RWPE2 (cell line): Measurements from ENCODE around the gene SPDYA.
"Not testable (repeated sequence)": the region's sequence is repeated elsewhere in the genome, so short reads cannot be mapped to it uniquely, and the experiment has no call there.

Experiments used
- ATAC-seq: fragments of 200-7000 bp; cut with Tn5 transposase; 3 replicates; pipeline ENCODE4 v1.9.1; 2021; ENCODE audit warnings: low read depth
- DNase-seq: peaks from one replicate; pipeline ENCODE4 v3.0.0-alpha.2; 2020; ENCODE audit warnings: low spot score
- H3K27ac ChIP-seq: fragments of 450-650 bp; 2 replicates; pipeline ENCODE4 v1.5.1; 2017; ENCODE audit warnings: mild to moderate bottlenecking; ENCODE audit not compliant: poor library complexity, severe bottlenecking
- H3K27me3 ChIP-seq: fragments of 250-450 bp; sonication (Bioruptor Pico); 2 replicates; pipeline ENCODE4 v1.5.1; 2021; ENCODE audit warnings: mild to moderate bottlenecking, moderate library complexity; ENCODE audit not compliant: insufficient read depth, poor library complexity, severe bottlenecking
- H3K36me3 ChIP-seq: fragments of 250-450 bp; sonication (Bioruptor Pico); 2 replicates; pipeline ENCODE4 v1.5.1; 2020; ENCODE audit warnings: low read depth, mild to moderate bottlenecking, moderate library complexity
- H3K4me1 ChIP-seq: fragments of 250-450 bp; sonication (Bioruptor Pico); 2 replicates; pipeline ENCODE4 v1.5.1; 2021; ENCODE audit warnings: mild to moderate bottlenecking, moderate library complexity; ENCODE audit not compliant: insufficient read depth, poor library complexity, severe bottlenecking
- H3K4me3 ChIP-seq: fragments of 250-450 bp; sonication (Bioruptor Pico); 2 replicates; pipeline ENCODE4 v1.5.1; 2021; ENCODE audit warnings: mild to moderate bottlenecking, moderate library complexity; ENCODE audit not compliant: severe bottlenecking
- H3K9me3 ChIP-seq: fragments of 250-450 bp; sonication (Bioruptor Pico); 2 replicates; pipeline ENCODE4 v1.5.1; 2021; ENCODE audit warnings: mild to moderate bottlenecking, moderate library complexity; ENCODE audit not compliant: severe bottlenecking
- CTCF ChIP-seq: fragments of 450-650 bp; IDR thresholded peaks from one replicate; pipeline ENCODE4 v1.5.1; 2017; ENCODE audit warnings: mild to moderate bottlenecking, moderate library complexity; ENCODE audit not compliant: poor library complexity, severe bottlenecking

SPDYA gene

GRCh38 chr2:28778392-28778791 lies 32.2 kb upstream of the SPDYA start:
- no peak for DNase-seq
- Histone ChIP-seq H3K4me1 (no peaks in the 10 kb centered on the region), H3K27ac (no peak overlapping the region), H3K36me3 (peaks cover 78% of the 10 kb centered on the region), H3K27me3 (no peaks in the 10 kb centered on the region), H3K4me3 (no peak overlapping the region), H3K9me3 (no peaks in the 10 kb centered on the region)
- no peak for TF ChIP-seq CTCF
- ATAC-seq = no peak

- DNase-seq (no peak), ATAC-seq (no peak)
- TF ChIP-seq CTCF = no peak
- no peak overlapping the region for H3K4me3 ChIP-seq
- H3K27ac ChIP-seq = no peak overlapping the region
- H3K36me3 ChIP-seq = peaks cover 84% of the 10 kb centered on the region
- no peaks in the 10 kb centered on the region for H3K9me3 ChIP-seq
- H3K27me3 ChIP-seq = no peaks in the 10 kb centered on the region
- no peaks in the 10 kb centered on the region for H3K4me1 ChIP-seq
Measured at GRCh38 chr2:28779001-28779400, 31.6 kb upstream of the SPDYA start.

GRCh38 chr2:28780496-28780895 lies 30.1 kb upstream of the SPDYA start:
- DNase-seq (no peak), ATAC-seq (no peak)
- Histone ChIP-seq H3K9me3 (no peaks in the 10 kb centered on the region), H3K27me3 (no peaks in the 10 kb centered on the region), H3K4me3 (no peak overlapping the region), H3K4me1 (no peaks in the 10 kb centered on the region), H3K27ac (no peak overlapping the region), H3K36me3 (peaks cover 93% of the 10 kb centered on the region)
- TF ChIP-seq CTCF = no peak

- TF ChIP-seq CTCF = no peak
- no peak for DNase-seq
- ATAC-seq = no peak
- peaks cover 94% of the 10 kb centered on the region for H3K36me3 ChIP-seq
- no peaks in the 10 kb centered on the region for H3K27me3 ChIP-seq
- H3K4me1 ChIP-seq = no peaks in the 10 kb centered on the region
- no peak overlapping the region for H3K4me3 ChIP-seq
- H3K9me3 ChIP-seq = no peaks in the 10 kb centered on the region
- no peak overlapping the region for H3K27ac ChIP-seq
Measured at GRCh38 chr2:28782423-28782822, 28.2 kb upstream of the SPDYA start.

- ATAC-seq = not testable (repeated sequence)
- H3K36me3 ChIP-seq = peaks cover 94% of the 10 kb centered on the region
Measured at GRCh38 chr2:28784570-28784969, 26.1 kb upstream of the SPDYA start.

More at GRCh38 chr2:28784570-28784969, 26.1 kb upstream of the SPDYA start:
- not testable (repeated sequence) for H3K4me3 ChIP-seq, DNase-seq, H3K27ac ChIP-seq, H3K4me1 ChIP-seq, H3K27me3 ChIP-seq, H3K9me3 ChIP-seq
